ENCODE data around the gene FOXP1.

The FOXP1 gene

GRCh38 chr3:71117572-71118247 is 465.8 kb downstream of the FOXP1 start:
- TF ChIP-seq, protein P1, sequence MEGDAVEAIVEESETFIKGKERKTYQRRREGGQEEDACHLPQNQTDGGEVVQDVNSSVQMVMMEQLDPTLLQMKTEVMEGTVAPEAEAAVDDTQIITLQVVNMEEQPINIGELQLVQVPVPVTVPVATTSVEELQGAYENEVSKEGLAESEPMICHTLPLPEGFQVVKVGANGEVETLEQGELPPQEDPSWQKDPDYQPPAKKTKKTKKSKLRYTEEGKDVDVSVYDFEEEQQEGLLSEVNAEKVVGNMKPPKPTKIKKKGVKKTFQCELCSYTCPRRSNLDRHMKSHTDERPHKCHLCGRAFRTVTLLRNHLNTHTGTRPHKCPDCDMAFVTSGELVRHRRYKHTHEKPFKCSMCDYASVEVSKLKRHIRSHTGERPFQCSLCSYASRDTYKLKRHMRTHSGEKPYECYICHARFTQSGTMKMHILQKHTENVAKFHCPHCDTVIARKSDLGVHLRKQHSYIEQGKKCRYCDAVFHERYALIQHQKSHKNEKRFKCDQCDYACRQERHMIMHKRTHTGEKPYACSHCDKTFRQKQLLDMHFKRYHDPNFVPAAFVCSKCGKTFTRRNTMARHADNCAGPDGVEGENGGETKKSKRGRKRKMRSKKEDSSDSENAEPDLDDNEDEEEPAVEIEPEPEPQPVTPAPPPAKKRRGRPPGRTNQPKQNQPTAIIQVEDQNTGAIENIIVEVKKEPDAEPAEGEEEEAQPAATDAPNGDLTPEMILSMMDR (IDR thresholded peaks at IDR 0.05; ENCODE audit: low read depth, low read length) = no peak

GRCh38 chr3:71114610-71115009 is 468.9 kb downstream of the FOXP1 start:
- TF ChIP-seq, protein P1 (IDR thresholded peaks at IDR 0.05; ENCODE audit: low read depth, low read length) = no peak
- no peak overlapping the region for H3K4me3 ChIP-seq (ENCODE audit: low read depth, low read length)

More at GRCh38 chr3:71117572-71118247, 465.8 kb downstream of the FOXP1 start:
- no peak overlapping the region for H3K4me3 ChIP-seq (ENCODE audit: low read depth, low read length)

DNA sequence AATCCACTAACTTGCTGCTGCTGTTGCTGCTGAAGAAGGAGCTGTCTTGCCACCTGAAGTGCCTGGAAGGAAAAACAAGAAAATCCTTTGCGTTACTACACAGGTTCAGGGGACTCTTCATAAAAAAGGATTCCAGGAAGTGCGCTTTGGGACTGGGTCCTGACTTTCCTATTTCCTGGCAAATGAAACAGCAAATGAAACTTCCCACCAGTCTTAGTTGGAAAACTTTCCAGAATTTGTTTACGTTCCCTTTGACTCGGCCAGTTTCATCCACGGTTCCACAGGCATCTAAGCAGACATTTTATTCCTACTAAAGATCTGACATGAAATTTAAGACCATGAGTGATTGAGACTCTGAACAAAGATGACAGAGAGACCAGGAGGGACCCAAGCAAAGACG is 471.0 kb downstream of the FOXP1 start:
- TF ChIP-seq, protein P1 (IDR thresholded peaks at IDR 0.05; ENCODE audit: low read depth, low read length) = no peak
- H3K4me3 ChIP-seq (ENCODE audit: low read depth, low read length) = peak overlapping the region; percentile 30

GRCh38 chr3:71111784-71112440 is 471.6 kb downstream of the FOXP1 start:
- TF ChIP-seq, protein P1 (IDR thresholded peaks at IDR 0.05; ENCODE audit: low read depth, low read length) = no peak
- peak overlapping the region; percentile 30 for H3K4me3 ChIP-seq (ENCODE audit: low read depth, low read length)

DNA sequence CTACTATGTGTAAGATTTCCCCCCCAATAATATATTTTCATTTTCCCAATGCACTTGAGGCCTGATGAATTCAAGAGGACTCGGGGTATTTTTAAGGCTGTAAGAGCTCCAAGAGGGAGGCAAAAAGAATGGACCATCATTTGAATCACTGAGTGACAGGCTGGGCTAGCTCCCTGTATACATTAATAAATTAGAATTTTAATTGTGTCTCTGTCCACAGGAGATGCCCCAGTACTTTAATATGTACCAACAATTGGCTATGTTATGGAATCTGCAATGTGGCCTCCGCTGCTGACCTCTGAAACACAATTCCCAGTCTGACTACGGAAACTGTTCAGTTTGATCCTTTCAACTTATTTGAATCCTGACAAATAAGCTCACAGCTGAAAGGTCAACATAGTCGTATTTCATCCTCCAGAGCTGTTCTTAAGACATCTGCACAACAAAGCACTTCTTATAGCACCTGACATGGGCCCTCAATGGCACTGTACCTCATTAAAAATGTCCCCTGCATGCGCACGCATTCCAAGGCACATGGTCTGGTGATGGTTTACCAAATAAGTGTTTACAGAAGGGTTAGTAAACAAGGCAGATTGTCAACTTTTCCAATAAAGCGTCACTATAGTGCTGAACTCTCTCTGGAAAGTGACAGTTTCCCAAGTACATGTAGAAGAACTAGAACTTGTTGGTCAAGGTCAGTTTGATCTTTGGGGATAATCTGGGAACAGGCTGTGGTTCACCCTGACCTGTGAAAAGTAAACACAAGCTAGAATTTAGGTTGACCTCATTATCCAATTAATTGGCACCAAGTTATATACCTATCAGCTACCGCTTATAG is 472.9 kb downstream of the FOXP1 start:
- H3K4me3 ChIP-seq (ENCODE audit: low read depth, low read length) = no peak overlapping the region
- TF ChIP-seq, protein P1 (IDR thresholded peaks at IDR 0.05; ENCODE audit: low read depth, low read length) = no peak

GRCh38 chr3:71109977-71110285 is 473.6 kb downstream of the FOXP1 start:
- 0 out of 2 replicates have a peak overlapping the region, but pooled peaks have one; percentile 7 for H3K4me3 ChIP-seq (ENCODE audit: low read depth, low read length)
- TF ChIP-seq, protein P1 (IDR thresholded peaks at IDR 0.05; ENCODE audit: low read depth, low read length) = no peak

Data from WI38 (cell line).